Right lobe of liver (tissue), 6 donors: ENCODE results near the gene RASSF5. TPM values are rescaled to one million over a fixed set of nuclear protein-coding genes. Genes with fewer than 3 reads are reported as not detected.
A peak's percentile ranks its signal among the peaks of the same experiment; 100 is the strongest.

Source experiments
- ATAC-seq, 4 donors: fragments of 200-7000 bp; cut with Tn5 transposase; one replicate each; pipeline ENCODE4 v1.9.1; 2020; ENCODE audit warnings: mild to moderate bottlenecking in 4 of 4, moderate library complexity in 4 of 4
- DNase-seq, 3 donors: peaks; one replicate each; pipeline ENCODE4 v3.0.0-alpha.2; 2020
- H3K27ac ChIP-seq, 3 donors: fragments of 200-600 bp; one replicate each; pipeline ENCODE4 v1.8.0; 2022
- H3K27me3 ChIP-seq, 2 donors: fragments of 200-600 bp; one replicate each; pipeline ENCODE4 v1.8.0; 2022
- H3K36me3 ChIP-seq, 4 donors: fragments of 200-600 bp; sonication (generic) in 1 of 4; one replicate each; pipeline versions ENCODE4 v1.5.1 to v1.8.0; 2017 to 2022; ENCODE audit warnings: control low read depth in 1 of 4
- H3K4me1 ChIP-seq, 4 donors: fragments of 200-600 bp; sonication (generic) in 1 of 4; one replicate each; pipeline versions ENCODE4 v1.5.1 to v1.8.0; 2017 to 2022; ENCODE audit warnings: control low read depth in 1 of 4
- H3K4me3 ChIP-seq, 3 donors: fragments of 200-600 bp; one replicate each; pipeline ENCODE4 v1.8.0; 2022
- H3K9me3 ChIP-seq, 4 donors: fragments of 200-600 bp; sonication (generic) in 1 of 4; one replicate each; pipeline versions ENCODE4 v1.5.1 to v1.8.0; 2017 to 2022; ENCODE audit warnings: control low read depth in 1 of 4
- POLR2A ChIP-seq: fragments of 450-650 bp; IDR thresholded peaks from one replicate; pipeline ENCODE4 v1.6.1; 2017; ENCODE audit warnings: antibody characterized with exemption, mild to moderate bottlenecking
- WGBS: methylation state at CpG from one replicate; pipeline ENCODE4 v1.1.6; 2018; ENCODE audit warnings: low coverage, low lambda C conversion rate; ENCODE audit not compliant: insufficient coverage; ENCODE audit errors: missing lambda C conversion rate; 5-methylcytosine and 5-hydroxymethylcytosine counted together
- intact Hi-C, 2 donors: fragments of 100-400 bp; cut with DNase I; formaldehyde crosslinking; loops; one replicate each; pipeline versions ENCODE4 v1.11.2 to v1.14.1; 2022
- total RNA-seq, 6 experiments: library from RNA; depleted of rRNA in 2 of 6; stranded (reverse); fragments of >200 nt in 2 of 6; fragmentation: NEBNext Ultra II Directional in 3 of 6; extraction: Animal tissue kit (Norgen Biotek cat#: 25700) in 3 of 6; gene quantifications; one replicate each; pipeline versions ENCODE4 v1.1.0 to v1.2.4, GENCODE V29; 2016 to 2023
- TF ChIP-seq, protein P1 (sequence below), 4 donors: fragments of 200-600 bp in 3 of 4; fragments of 450-650 bp in 1 of 4; IDR thresholded peaks; one replicate each; pipeline versions ENCODE4 v1.5.1 to v1.8.0; 2016 to 2022; ENCODE audit warnings: antibody characterized with exemption in 4 of 4, mild to moderate bottlenecking in 2 of 4
- donor health status: DM: no; HTN: yes; CAD: no.
- donor health status: DM: no; HTN: no; CAD: no.
- donor health status: DM: no; HTN: no; CAD: no.
- donor health status: DM: no; HTN: yes; CAD: no.
- donor health status: DM: no; HTN: yes; CAD: no.

The RASSF5 gene
- total RNA-seq, 6 experiments from 2014 or later, result 8.1 to 18.8 (median 12.6) TPM

DNA sequence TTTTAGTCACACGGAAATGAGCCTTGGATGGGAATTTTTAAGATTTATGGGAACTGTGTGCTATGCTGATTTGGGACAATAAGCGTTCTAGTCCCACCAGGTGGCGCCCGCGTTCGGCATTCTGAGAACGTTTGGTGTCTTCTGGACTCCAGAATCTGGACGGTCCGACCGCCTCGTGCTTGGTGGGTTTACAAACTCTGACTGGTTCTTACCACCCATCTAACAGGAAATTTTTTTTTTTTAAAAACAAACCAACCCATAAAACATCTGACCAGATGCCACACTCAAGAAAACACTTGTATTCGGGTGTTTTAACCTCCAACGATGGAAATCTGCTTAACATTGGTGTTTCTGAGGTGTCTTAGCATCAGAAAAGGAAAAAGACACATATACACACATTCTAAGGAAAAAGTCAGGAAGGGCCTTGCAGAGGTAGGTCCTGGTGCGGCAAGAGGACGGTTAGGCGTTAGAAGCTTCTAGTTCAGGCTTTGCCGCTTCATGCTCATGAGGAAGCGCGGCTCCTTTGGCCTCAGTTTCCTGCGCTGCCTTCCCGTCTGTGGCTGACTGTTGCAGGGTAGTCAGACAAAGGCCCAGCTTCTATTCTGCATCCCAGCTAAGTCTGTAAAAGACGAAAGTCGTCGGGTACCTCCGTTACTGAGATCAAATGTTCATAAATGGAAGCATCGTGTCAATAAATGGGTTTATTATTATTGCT lies 127.2 kb downstream of the RASSF5 start:
- no peaks in the 10 kb centered on the region for H3K9me3 ChIP-seq
- no peak for TF ChIP-seq POLR2A
- TF ChIP-seq, protein P1, sequence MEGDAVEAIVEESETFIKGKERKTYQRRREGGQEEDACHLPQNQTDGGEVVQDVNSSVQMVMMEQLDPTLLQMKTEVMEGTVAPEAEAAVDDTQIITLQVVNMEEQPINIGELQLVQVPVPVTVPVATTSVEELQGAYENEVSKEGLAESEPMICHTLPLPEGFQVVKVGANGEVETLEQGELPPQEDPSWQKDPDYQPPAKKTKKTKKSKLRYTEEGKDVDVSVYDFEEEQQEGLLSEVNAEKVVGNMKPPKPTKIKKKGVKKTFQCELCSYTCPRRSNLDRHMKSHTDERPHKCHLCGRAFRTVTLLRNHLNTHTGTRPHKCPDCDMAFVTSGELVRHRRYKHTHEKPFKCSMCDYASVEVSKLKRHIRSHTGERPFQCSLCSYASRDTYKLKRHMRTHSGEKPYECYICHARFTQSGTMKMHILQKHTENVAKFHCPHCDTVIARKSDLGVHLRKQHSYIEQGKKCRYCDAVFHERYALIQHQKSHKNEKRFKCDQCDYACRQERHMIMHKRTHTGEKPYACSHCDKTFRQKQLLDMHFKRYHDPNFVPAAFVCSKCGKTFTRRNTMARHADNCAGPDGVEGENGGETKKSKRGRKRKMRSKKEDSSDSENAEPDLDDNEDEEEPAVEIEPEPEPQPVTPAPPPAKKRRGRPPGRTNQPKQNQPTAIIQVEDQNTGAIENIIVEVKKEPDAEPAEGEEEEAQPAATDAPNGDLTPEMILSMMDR (IDR thresholded peaks at IDR 0.05), result peak; percentile 73 to 88 (median 82)
- peak; percentile 70 to 75 (median 71) for ATAC-seq
- intact Hi-C loops, result loop anchor here in 1 of 2 donors (10.0 kb wide), 1 partner anchor 280 kb away; no protein-coding TSS in a partner anchor
- peaks cover 0 to 17% (median 0%) of the 10 kb centered on the region in 4 donors for H3K4me1 ChIP-seq
- peak; percentile 92 to 93 (median 93) for DNase-seq
- peak overlapping the region; percentile 60 to 80 (median 68) for H3K27ac ChIP-seq
- WGBS, result 7% methylated on average over 24 of the region's 26 CpGs
- H3K4me3 ChIP-seq, result peak overlapping the region; percentile 82 to 91 (median 87)
- no peaks in the 10 kb centered on the region for H3K27me3 ChIP-seq
- no peaks in the 10 kb centered on the region for H3K36me3 ChIP-seq

DNA sequence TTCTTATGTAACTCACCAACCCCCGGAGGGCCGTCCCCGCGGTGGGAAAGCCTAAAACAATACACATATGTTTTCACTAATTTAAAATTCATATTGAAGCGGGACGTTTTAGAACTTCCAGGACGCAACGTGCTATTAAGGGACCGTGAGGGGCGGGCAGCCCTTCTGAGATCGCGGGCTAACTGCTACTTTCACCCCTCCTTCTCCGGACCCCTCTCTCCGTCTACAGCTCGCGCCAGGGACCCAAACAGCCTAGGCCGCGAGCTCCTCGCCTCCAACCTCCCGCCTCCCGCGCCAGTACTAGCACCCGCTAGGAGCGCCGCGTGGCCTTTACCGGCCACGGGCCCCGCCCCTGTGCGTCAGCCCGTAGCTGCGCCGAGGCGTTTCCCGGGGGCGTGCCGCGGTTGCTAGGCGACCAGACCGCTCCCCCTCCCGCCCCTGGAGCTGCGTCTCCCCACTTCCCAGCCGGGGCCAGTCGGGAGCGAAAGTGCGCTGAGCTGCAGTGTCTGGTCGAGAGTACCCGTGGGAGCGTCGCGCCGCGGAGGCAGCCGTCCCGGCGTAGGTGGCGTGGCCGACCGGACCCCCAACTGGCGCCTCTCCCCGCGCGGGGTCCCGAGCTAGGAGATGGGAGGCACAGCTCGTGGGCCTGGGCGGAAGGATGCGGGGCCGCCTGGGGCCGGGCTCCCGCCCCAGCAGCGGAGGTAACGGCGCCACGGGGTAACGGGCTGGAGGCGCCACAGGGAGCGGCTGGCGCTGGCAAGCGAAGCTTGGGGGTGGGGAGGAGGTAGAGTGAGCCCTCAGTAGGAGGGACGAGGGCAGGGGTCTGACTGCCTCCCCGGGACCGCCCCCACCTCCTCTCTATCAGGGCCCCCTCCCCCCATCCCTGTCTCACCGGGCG lies 128.0 kb downstream of the RASSF5 start, which contains the start of gene DYRK3:
Gene DYRK3, plus strand, starts transcription at position 457 of the 898 bp plus-strand sequence. Its CDS starts 168 bp downstream, at position 625.
- H3K9me3 ChIP-seq, result no peaks in the 10 kb centered on the region
- peak; percentile 96 for TF ChIP-seq POLR2A
- TF ChIP-seq, protein P1 (IDR thresholded peaks at IDR 0.05), result peak in 1 of 4 donors; percentile 10
- peaks cover 0 to 17% (median 0%) of the 10 kb centered on the region in 4 donors for H3K4me1 ChIP-seq
- ATAC-seq (peak; percentile 97 to 98 (median 97)), DNase-seq (peak; percentile 98)
- peak within 1 kb of the TSS; percentile 82 to 91 (median 87) for H3K4me3 ChIP-seq
- 2% methylated on average over 40 of the region's 84 CpGs for WGBS
- peak within 1 kb of the TSS; percentile 60 to 80 (median 68) for H3K27ac ChIP-seq
- intact Hi-C loops, result loop anchor here in 1 of 2 donors (10.0 kb wide), 1 partner anchor 279 kb away; no protein-coding TSS in a partner anchor
- H3K36me3 ChIP-seq, result no peaks in the 10 kb centered on the region
- no peaks in the 10 kb centered on the region for H3K27me3 ChIP-seq

DNA sequence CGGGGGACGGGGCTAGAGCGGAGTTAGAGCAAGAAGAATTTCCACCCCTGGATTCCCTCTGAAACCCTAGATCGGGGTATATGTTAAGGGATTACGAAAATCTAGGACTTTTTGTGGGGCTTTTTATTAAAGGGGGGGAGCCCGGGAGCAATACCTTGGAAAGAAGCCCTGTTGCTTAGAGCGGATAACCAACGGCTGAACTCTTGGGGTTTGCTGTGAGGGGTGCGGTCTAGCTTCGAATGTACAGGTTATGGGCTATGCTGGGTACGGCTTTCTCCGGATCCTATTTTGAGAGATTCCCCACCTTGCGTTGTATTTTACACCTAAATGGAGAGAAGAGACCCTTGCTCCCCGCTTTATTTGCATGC lies 128.6 kb downstream of the RASSF5 start:
- DNase-seq (no peak), ATAC-seq (no peak)
- no peaks in the 10 kb centered on the region for H3K27me3 ChIP-seq
- no peaks in the 10 kb centered on the region for H3K36me3 ChIP-seq
- intact Hi-C loops, result loop anchor here in 1 of 2 donors (10.0 kb wide), 1 partner anchor 279 kb away; no protein-coding TSS in a partner anchor
- H3K4me3 ChIP-seq, result peak overlapping the region; percentile 82 to 91 (median 87)
- H3K27ac ChIP-seq, result peak overlapping the region; percentile 60 to 80 (median 68)
- 7% methylated on average over 11 of the region's 14 CpGs for WGBS
- H3K4me1 ChIP-seq, result peaks cover 0 to 17% (median 0%) of the 10 kb centered on the region in 4 donors
- no peak for TF ChIP-seq POLR2A
- TF ChIP-seq, protein P1 (IDR thresholded peaks at IDR 0.05), result no peak
- no peaks in the 10 kb centered on the region for H3K9me3 ChIP-seq

DNA sequence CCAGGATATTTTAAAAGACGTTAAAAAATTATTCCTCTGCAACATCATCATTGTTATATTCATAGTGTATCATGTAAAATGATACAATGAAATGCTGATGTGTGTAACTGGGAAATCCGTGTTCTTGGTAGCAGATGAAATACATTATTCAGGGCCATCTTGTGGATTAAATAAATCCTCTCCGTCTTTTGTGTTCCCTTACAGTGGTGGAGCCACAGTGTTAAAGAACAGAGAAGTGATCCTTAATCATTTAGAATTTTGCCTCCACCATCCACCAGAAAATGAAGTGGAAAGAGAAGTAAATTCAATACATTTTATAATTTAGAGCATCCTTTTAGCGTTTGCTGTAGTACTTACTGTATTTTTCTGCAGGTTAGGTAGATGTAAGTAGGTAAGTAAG lies 129.3 kb downstream of the RASSF5 start:
- Histone ChIP-seq H3K27ac (no peak overlapping the region), H3K4me1 (peaks cover 0 to 17% (median 0%) of the 10 kb centered on the region in 4 donors), H3K27me3 (no peaks in the 10 kb centered on the region), H3K4me3 (no peak overlapping the region), H3K9me3 (no peaks in the 10 kb centered on the region), H3K36me3 (no peaks in the 10 kb centered on the region)
- no peak for ATAC-seq
- 51% methylated on average over 4 of the region's 4 CpGs for WGBS
- TF ChIP-seq, protein P1 (IDR thresholded peaks at IDR 0.05), result no peak
- no peak for TF ChIP-seq POLR2A
- DNase-seq, result no peak
- intact Hi-C loops, result loop anchor here in 1 of 2 donors (10.0 kb wide), 1 partner anchor 278 kb away; no protein-coding TSS in a partner anchor
